GM18909 (cell line): Measurements from ENCODE around the gene KPNA1.

Experiments used
- ATAC-seq: cut with Tn5 transposase; IDR thresholded peaks from one replicate; pipeline ENCODE4 v1.9.1; 2021; ENCODE audit warnings: mild to moderate bottlenecking; ENCODE audit not compliant: unreplicated experiment, poor library complexity

KPNA1 gene

DNA sequence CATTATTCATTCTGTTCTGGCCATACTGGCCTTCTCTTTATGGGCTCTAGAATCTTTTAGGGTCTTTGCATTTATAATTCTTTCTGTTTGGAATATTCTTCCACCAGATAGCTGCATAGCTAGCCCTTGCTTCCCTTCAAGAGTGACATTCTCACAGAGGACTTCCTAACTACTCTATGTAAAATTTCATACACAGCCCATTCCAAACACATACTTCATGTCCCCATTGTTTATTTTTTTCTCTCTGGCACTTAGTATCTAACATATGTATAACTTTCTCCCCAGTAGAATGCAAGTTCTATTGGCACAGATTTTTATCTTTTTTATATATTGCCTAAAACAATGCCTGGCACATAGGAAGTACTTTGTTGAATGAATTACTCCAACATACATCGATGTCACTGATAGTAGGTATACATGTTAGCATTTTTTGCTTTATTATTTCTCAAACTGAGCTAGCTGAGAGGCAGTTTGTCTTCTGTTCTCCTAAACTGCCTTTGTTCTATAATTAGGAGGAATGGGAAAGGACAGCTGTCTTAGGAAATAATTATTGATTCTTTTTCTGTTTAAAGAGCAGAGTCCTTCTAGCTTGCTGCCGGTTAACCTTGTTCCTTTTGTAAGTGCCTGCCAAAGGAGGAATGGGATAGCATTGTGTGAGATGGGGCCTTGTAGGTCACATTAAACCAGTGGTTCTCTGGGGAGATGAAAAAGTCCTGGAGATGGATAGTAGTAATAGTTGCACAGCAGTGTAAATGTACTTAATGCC lies 122.9 kb downstream of the KPNA1 start:
- no peak for ATAC-seq

DNA sequence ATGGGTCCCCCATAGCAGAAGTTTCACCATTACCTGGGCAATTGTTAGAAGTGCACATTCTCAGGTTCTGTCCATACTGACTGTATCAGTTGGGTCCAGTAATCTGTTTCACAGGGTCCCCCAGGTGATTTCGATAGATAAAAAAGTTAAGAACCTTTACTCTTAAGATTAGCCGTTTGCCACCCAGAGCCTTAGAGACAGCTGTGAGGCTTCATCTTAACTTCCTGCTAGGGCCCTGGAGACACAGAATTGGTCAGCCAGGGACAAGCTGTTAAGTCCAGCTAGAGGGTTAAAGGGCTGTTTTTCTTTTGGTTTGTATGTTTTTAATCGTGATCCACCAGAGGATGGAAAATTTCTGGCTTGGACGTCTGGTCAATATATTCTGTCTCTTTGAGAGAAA lies 124.1 kb downstream of the KPNA1 start:
- ATAC-seq, result no peak

DNA sequence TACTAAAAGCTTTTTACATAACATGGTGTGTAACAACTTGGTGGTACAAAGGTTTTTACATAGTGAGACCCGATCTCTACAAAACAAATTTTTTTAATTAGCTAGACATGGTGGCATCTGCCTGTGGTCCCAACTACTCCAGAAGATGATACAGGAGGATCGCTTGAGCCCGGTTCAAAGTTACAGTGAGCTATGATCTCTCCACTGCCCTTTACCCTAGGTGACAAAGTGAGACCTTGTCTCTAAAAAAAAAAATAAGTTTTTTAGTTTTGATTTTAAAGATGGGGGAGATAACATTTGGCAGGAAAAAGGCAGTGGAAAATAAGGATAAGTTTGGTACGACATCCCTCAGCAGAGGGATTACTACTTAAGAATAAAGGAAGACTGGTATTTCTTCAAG lies 124.8 kb downstream of the KPNA1 start:
- no peak for ATAC-seq

DNA sequence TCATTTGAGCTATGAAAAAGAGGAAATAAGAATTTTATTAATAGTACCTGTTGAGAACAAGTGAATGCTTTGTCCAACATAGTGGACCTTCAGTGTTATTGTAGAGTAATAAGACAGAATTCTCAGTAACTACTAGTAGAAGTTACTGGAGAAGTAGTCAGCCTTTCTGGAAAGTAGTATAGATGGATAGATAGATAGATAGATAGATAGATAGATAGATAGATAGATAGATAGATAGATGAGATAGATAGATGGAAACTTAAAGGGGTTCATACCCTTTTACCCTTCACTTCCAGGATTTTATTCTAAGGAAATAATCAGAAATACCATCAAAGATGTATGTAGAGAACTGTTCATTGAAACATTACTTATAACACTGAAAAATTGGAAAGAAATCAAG lies 125.5 kb downstream of the KPNA1 start:
- ATAC-seq, result no peak

DNA sequence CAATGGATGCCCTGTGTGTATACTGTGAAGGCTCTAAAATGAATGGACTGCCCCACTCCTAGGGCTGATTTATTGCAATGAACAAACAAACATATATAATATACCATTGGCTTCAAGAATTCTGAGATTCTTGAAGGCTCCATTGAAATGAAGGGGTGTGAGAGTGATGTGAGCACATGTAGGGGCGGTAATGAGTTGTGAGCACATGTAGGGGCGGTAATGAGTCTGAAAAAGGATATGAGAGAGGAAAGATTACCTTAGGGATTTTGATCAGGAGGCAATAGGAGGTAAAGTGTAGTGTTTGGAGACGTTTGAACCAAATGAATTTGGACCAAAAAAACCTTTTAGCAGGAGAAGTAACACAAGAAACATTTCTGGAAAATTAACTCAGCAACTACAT lies 127.0 kb downstream of the KPNA1 start:
- ATAC-seq, result no peak

DNA sequence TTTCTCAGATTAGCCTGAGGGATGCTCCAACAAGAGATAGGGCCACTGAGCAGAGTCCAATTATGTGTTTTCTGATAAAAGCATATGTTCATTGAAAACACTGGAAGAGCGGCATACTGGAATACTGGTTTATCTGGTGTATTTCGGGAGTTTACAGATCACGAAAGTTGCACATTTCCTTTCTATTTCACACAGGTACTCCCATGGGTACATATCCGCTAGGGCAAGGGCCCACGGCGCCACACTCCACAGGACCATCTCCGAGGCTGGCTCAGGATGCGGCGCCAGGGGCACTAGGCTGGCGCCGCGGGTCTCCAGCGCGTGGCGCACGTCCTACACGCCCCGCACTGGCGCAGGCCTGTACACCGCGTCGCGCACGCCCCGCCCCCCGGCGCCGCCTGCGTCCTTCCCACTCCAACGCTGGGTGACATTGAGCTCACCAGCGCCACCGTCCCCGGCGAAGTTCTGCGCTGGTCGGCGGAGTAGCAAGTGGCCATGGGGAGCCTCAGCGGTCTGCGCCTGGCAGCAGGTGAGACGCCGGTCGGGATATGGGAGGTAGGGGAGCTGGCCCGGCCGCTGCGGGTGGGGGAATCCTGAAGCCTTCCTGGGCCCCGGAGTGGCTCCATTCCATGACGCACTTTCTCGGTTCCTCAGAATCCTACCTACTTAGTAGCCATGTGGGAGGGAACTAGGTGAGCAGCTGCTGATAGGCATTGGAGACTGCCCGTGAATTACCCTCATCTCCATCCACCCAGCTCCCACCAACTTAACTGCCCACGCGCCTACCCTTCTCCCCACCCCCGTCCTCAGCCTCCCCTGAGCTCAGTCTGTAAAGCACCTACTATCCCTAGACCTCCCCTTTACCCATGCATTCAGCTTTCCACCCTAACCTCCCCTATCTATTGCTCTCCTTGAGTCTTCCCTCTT lies 130.7 kb downstream of the KPNA1 start, which contains the start of gene FAM162A:
FAM162A (plus strand) TSS at position 412 of the 927 bp plus-strand sequence; CDS start at position 496, 84 bp downstream.
- peak; percentile 95 for ATAC-seq

DNA sequence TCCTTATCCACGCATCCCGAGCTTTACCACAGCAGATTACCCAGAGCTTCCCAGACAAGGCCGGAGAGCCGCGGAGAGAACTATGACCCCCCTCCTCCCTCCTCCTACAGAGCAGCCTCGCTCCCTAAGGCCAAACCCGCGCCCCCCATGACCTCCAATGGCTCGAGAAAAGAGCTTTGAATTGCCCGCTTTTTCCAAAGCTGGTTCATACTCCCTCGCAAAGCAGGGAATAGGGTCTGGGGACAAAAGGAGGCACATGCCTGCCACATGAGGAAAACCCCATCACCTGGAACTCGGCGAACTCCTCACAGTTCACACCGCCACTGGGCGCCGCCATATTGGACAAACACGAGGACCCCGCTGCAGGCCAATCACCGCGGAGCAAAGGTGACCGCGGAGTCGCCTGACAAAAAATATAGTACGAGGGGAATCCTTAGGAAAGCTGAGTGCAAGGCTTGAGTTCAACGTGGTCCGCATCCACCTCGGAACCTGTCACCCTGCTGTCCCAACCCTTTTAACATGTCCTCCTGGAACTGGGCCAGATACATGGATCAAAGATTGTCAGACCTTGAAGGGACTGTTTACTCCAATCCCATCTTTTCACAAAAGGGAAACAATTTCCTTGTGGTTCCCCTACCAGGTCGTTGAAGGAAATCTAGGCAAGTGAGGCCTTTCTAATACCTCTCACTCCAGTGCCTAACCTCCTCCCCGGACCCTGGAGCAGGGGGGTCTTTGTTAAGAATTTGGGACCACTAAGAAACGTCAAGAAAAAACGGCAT lies 131.7 kb downstream of the KPNA1 start, which contains the start of gene MIX23:
MIX23 (minus strand) TSS at position 344 of the 779 bp plus-strand sequence; CDS start at position 337, 7 bp downstream.
- ATAC-seq, result peak; percentile 46

DNA sequence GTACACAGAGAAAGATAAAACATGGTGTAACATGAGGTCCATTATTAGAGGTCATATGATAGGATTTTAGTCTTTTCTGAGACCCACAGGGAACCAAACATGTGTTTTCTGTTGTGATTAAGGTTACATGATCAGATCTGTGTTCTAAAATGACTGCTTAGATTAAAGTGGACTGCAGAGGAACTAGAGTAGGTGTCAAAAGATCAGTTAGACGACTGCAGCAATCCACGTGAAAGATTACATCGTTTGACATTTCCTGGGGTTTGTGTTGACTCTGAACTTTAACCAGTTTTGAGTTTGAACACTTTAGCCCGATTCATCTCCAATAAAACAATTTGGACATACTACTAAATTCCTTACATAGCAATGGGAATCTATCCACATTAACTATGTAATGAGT lies 136.8 kb downstream of the KPNA1 start:
- no peak for ATAC-seq

DNA sequence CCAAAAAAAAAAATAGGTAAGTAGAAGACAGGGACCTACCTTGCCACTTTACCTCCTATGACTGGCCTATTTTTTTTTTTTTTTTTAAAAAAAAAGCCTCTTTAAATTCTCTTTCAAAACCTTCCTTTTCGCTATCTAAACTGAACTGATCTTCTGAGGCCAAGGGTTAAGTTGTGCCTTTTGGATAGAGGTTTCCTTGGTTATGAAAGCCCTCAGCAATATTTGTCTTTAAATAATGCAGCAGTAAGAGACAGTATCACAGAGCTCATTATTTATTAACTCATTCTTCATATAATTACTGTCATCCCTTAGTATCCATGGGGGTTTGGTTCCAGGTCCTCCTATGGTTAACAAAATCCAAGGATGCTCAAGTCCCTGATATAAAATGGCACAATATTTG lies 140.7 kb downstream of the KPNA1 start:
- ATAC-seq, result no peak
